Tibial artery (tissue), 4 donors: ENCODE results near the gene SLC26A6.

Experiments used
- DNase-seq, 2 donors: peaks; one replicate each; pipeline ENCODE4 v3.0.0-alpha.2; 2019
- H3K27ac ChIP-seq, 2 donors: fragments of 200-600 bp; sonication (generic) in 1 of 2; 1 replicate in 1 of 2; 2 replicates in 1 of 2; pipeline ENCODE4 v1.5.1; 2018 to 2019; ENCODE audit warnings: mild to moderate bottlenecking in 1 of 2
- H3K27me3 ChIP-seq, 2 donors: fragments of 200-600 bp; sonication (generic) in 1 of 2; one replicate each; pipeline versions ENCODE4 v1.5.1 to v1.6.0; 2016 to 2019
- H3K36me3 ChIP-seq, 3 donors: fragments of 200-600 bp; sonication (generic) in 2 of 3; one replicate each; pipeline ENCODE4 v1.5.1; 2016 to 2019; ENCODE audit warnings: mild to moderate bottlenecking in 2 of 3
- H3K4me1 ChIP-seq, 4 donors: fragments of 200-600 bp; sonication (generic) in 2 of 4; 1 replicate in 3 of 4; 2 replicates in 1 of 4; pipeline ENCODE4 v1.5.1; 2016 to 2019
- H3K4me3 ChIP-seq, 2 donors: fragments of 200-600 bp; sonication (generic) in 1 of 2; 1 replicate in 1 of 2; 2 replicates in 1 of 2; pipeline ENCODE4 v1.5.1; 2018 to 2019; ENCODE audit warnings: mild to moderate bottlenecking in 2 of 2
- H3K9me3 ChIP-seq, 3 donors: fragments of 200-600 bp; sonication (generic) in 1 of 3; one replicate each; pipeline ENCODE4 v1.5.1; 2016 to 2019
- intact Hi-C: fragments of 100-400 bp; cut with DNase I; formaldehyde crosslinking; loops from one replicate; pipeline ENCODE4 v1.15.0; 2023; ENCODE audit warnings: low total_unique reads
- TF ChIP-seq, protein P1 (sequence below), 2 experiments: fragments of 200-600 bp in 1 of 2; fragments of 450-650 bp in 1 of 2; IDR thresholded peaks; one replicate each; pipeline ENCODE4 v1.5.1; 2017 to 2019; ENCODE audit warnings: antibody characterized with exemption in 2 of 2, mild to moderate bottlenecking in 1 of 2, moderate library complexity in 1 of 2

The SLC26A6 gene

GRCh38 chr3:48644898-48645760, 9.9 kb upstream of the SLC26A6 start:
- TF ChIP-seq, protein P1, sequence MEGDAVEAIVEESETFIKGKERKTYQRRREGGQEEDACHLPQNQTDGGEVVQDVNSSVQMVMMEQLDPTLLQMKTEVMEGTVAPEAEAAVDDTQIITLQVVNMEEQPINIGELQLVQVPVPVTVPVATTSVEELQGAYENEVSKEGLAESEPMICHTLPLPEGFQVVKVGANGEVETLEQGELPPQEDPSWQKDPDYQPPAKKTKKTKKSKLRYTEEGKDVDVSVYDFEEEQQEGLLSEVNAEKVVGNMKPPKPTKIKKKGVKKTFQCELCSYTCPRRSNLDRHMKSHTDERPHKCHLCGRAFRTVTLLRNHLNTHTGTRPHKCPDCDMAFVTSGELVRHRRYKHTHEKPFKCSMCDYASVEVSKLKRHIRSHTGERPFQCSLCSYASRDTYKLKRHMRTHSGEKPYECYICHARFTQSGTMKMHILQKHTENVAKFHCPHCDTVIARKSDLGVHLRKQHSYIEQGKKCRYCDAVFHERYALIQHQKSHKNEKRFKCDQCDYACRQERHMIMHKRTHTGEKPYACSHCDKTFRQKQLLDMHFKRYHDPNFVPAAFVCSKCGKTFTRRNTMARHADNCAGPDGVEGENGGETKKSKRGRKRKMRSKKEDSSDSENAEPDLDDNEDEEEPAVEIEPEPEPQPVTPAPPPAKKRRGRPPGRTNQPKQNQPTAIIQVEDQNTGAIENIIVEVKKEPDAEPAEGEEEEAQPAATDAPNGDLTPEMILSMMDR (IDR thresholded peaks at IDR 0.05) = no peak
- Histone ChIP-seq H3K4me3 (no peak overlapping the region), H3K4me1 (no peaks in the 10 kb centered on the region), H3K27ac (no peak overlapping the region), H3K27me3 (no peaks in the 10 kb centered on the region), H3K9me3 (no peaks in the 10 kb centered on the region), H3K36me3 (peaks cover 0 to 8% (median 0%) of the 10 kb centered on the region in 3 donors)
- intact Hi-C loops = no loop called here
- DNase-seq = no peak

GRCh38 chr3:48642605-48643004, 7.3 kb upstream of the SLC26A6 start:
- TF ChIP-seq, protein P1 (IDR thresholded peaks at IDR 0.05) = no peak
- Histone ChIP-seq H3K9me3 (no peaks in the 10 kb centered on the region), H3K36me3 (peaks cover 0 to 8% (median 0%) of the 10 kb centered on the region in 3 donors), H3K27me3 (no peaks in the 10 kb centered on the region), H3K4me1 (no peaks in the 10 kb centered on the region), H3K27ac (no peak overlapping the region), H3K4me3 (no peak overlapping the region)
- intact Hi-C loops = no loop called here
- no peak for DNase-seq

GRCh38 chr3:48641396-48641795, 6.1 kb upstream of the SLC26A6 start:
- Histone ChIP-seq H3K27ac (no peak overlapping the region), H3K36me3 (peaks cover 0 to 8% (median 0%) of the 10 kb centered on the region in 3 donors), H3K4me1 (peaks cover 0 to 5% (median 3%) of the 10 kb centered on the region in 4 donors), H3K9me3 (no peaks in the 10 kb centered on the region), H3K4me3 (no peak overlapping the region), H3K27me3 (no peaks in the 10 kb centered on the region)
- TF ChIP-seq, protein P1 (IDR thresholded peaks at IDR 0.05) = no peak
- no peak for DNase-seq
- intact Hi-C loops = no loop called here

DNA sequence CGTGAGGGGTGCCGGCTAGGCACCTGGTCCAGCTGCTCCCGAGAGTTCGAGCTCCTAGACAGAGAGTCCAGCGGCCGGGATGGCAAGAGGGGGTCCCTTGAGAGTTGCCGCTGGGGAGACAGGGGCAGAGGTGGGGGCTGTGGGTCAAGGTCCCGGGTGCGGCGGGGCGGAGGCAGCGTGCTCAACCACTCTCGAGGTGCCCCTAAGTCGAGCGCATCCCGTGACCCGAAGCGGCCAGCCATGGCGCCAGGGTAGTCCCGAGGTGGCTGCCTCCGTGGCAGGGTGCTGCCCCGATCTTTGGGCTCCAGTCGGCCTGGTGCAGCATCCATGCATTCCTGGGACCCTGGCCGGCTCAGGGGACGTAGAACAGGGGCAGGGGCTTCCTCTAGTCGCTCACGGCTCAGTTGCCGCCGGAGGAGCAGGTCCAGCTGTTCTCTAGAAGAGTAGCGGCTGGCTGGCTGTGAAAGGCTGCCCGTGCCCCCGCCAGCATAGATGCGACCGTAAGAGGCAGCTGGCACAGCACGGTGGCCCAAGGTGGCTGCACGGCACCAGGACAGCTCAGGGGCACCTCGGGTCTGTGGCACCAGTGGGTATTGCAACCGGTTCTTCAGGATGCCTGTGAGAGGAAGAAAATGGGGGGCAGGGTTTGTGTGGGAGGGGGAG, 4.8 kb upstream of the SLC26A6 start:
- Histone ChIP-seq H3K4me1 (peaks cover 0 to 12% (median 9%) of the 10 kb centered on the region in 4 donors), H3K9me3 (no peaks in the 10 kb centered on the region), H3K27ac (no peak overlapping the region), H3K4me3 (no peak overlapping the region), H3K27me3 (no peaks in the 10 kb centered on the region), H3K36me3 (peaks cover 0 to 8% (median 0%) of the 10 kb centered on the region in 3 donors)
- intact Hi-C loops = loop anchor here (10.0 kb wide), 1 partner anchor 175 kb away; a partner anchor contains a TSS
- DNase-seq = no peak
- TF ChIP-seq, protein P1 (IDR thresholded peaks at IDR 0.05) = no peak

GRCh38 chr3:48637305-48637704, 2.0 kb upstream of the SLC26A6 start:
- Histone ChIP-seq H3K36me3 (peaks cover 12 to 16% (median 12%) of the 10 kb centered on the region in 3 donors), H3K4me1 (peaks cover 0 to 35% (median 31%) of the 10 kb centered on the region in 4 donors), H3K9me3 (no peaks in the 10 kb centered on the region), H3K27ac (no peak overlapping the region), H3K4me3 (no peak overlapping the region), H3K27me3 (no peaks in the 10 kb centered on the region)
- intact Hi-C loops = loop anchor here (10.0 kb wide), 1 partner anchor 173 kb away; a partner anchor contains a TSS
- DNase-seq = no peak
- TF ChIP-seq, protein P1 (IDR thresholded peaks at IDR 0.05) = no peak
